Activated naive CD4-positive, alpha-beta T cell treated with anti-CD3 and anti-CD28 coated beads for 36 hours (primary cell): Measurements from ENCODE around the gene DNAJB11. TPM values are rescaled to one million over a fixed set of nuclear protein-coding genes. Genes with fewer than 3 reads are reported as not detected.
"Not testable (repeated sequence)": the region's sequence is repeated elsewhere in the genome, so short reads cannot be mapped to it uniquely, and the experiment has no call there.

Source experiments
- CTCF ChIA-PET: fragments of 350-600 bp; sonication (Branson Sonifier 250); formaldehyde crosslinking; loops from one replicate; lab custom pipeline; 2021; ENCODE audit warnings: antibody characterized with exemption; lab: Charles Lee
- DNase-seq: peaks from one replicate; pipeline ENCODE4 v3.0.0-alpha.2; 2020
- H3K27ac Mint-ChIP-seq: one replicate; pipeline ENCODE4 v1.8.0; 2021; ENCODE audit warnings: mild to moderate bottlenecking, mixed read lengths
- H3K27me3 Mint-ChIP-seq: one replicate; pipeline ENCODE4 v1.8.0; 2021; ENCODE audit warnings: low read depth, mixed read lengths
- H3K36me3 Mint-ChIP-seq: one replicate; pipeline ENCODE4 v1.8.0; 2021; ENCODE audit warnings: low read depth, mixed read lengths
- H3K4me1 Mint-ChIP-seq: one replicate; pipeline ENCODE4 v1.8.0; 2021; ENCODE audit warnings: low read depth, mixed read lengths
- H3K4me3 Mint-ChIP-seq: one replicate; pipeline ENCODE4 v1.8.0; 2021; ENCODE audit warnings: mild to moderate bottlenecking, moderate library complexity, mixed read lengths
- H3K9me3 Mint-ChIP-seq: one replicate; pipeline ENCODE4 v1.8.0; 2021; ENCODE audit warnings: mixed read lengths
- intact Hi-C: fragments of 100-400 bp; cut with micrococcal nuclease; formaldehyde crosslinking; loops from one replicate; pipeline ENCODE4 v1.15.1; 2023
- total RNA-seq, 2 experiments: library from RNA; stranded (reverse); gene quantifications; one replicate each; pipeline ENCODE4 v1.2.3, GENCODE V29; 2021

The DNAJB11 gene
- total RNA-seq, 2 experiments from 2014 or later: 30.0 to 30.5 TPM

DNA sequence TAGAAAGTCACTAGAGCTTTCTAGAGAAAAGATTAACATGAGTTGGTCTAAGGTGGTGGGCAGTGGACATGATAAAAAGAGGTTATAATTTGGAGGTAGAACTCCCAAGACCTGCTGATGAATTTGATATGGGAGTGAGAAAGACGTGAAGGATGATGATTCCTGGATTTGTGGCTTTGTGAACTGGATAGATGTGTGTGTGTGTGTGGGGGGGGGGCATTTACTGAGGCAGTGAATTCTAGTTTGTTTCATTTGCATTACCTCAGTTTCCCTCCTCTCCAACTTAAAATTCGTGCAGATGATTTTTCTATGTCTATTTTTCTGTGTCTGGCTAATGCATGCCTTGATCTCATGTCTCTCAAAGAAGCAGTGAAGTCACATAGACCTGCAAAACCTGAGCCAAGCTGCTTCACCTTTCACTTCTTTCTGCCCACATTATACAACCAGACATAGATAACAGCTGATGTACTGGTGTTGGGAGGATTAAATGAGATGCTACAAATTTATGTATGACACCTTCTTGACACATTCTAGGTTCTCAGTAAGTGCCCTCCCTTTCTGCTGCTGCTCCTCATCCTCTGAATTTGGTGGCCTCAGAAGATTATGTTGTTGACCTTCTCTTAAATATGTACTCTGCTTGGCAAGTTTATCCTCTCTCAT, 52.3 kb downstream of the DNAJB11 start:
- Mint-ChIP-seq H3K36me3 (no peaks in the 10 kb centered on the region), H3K27ac (no peak overlapping the region), H3K4me1 (no peaks in the 10 kb centered on the region), H3K27me3 (peaks cover 4% of the 10 kb centered on the region), H3K9me3 (no peaks in the 10 kb centered on the region), H3K4me3 (no peak overlapping the region)
- no peak for DNase-seq
- CTCF ChIA-PET: interaction anchor here (0.5 to 1.9 kb wide), 3 partner anchors 8 to 143 kb away, joined by 3 to 11 read pairs (median 7); no protein-coding TSS in a partner anchor
- intact Hi-C loops: no loop called here

GRCh38 chr3:186624598-186624997, 54.1 kb downstream of the DNAJB11 start:
- DNase-seq: no peak
- CTCF ChIA-PET: no interaction called here
- Mint-ChIP-seq H3K27ac (no peak overlapping the region), H3K4me1 (no peaks in the 10 kb centered on the region), H3K9me3 (no peaks in the 10 kb centered on the region), H3K4me3 (no peak overlapping the region), H3K27me3 (no peaks in the 10 kb centered on the region), H3K36me3 (no peaks in the 10 kb centered on the region)
- intact Hi-C loops: no loop called here

- H3K27ac Mint-ChIP-seq: no peak overlapping the region
- CTCF ChIA-PET: interaction anchor here (0.6 to 1.9 kb wide), 2 partner anchors 10 to 46 kb away, joined by 3 to 17 read pairs; no protein-coding TSS in a partner anchor
- H3K4me1 Mint-ChIP-seq: no peaks in the 10 kb centered on the region
- intact Hi-C loops: no loop called here
- no peaks in the 10 kb centered on the region for H3K36me3 Mint-ChIP-seq
- H3K4me3 Mint-ChIP-seq: no peak overlapping the region
- no peaks in the 10 kb centered on the region for H3K9me3 Mint-ChIP-seq
- peaks cover 1% of the 10 kb centered on the region for H3K27me3 Mint-ChIP-seq
- DNase-seq: no peak
These were observed 55.1 kb downstream of the DNAJB11 start for GRCh38 chr3:186625600-186626042.

DNA sequence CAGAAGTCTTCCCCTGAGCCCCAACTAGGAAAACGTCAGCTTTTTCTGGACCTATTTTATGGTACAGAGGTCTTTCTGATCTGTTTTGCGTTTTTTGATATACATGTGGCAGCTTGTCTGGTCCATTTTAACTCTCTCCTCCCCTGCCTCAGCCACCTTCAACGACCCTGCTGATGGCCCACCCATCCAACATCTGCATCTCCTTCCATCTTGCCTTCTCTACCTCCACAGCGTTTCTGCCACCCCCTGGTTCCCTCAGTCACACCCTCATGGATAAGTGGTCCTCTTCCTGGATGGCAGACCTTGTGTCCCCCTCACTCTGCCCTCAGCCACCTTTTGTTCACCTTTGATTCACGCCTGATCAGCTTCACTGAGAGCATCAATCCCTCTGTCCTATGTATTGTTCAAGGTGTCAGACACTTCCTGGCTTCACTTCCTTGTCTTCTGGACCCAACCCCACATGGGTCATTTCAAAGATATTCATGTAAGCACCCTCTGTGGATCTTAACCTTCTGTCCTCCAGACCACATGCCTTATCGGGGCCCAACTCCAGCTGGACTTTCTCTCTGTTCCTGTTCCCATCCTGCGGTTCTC, 55.8 kb downstream of the DNAJB11 start:
- CTCF ChIA-PET: interaction anchor here (0.9 to 1.9 kb wide), 2 partner anchors 10 to 214 kb away, joined by 3 to 17 read pairs; no protein-coding TSS in a partner anchor
- no peaks in the 10 kb centered on the region for H3K4me1 Mint-ChIP-seq
- no peak for DNase-seq
- H3K36me3 Mint-ChIP-seq: no peaks in the 10 kb centered on the region
- peaks cover 1% of the 10 kb centered on the region for H3K27me3 Mint-ChIP-seq
- no peak overlapping the region for H3K4me3 Mint-ChIP-seq
- no peak overlapping the region for H3K27ac Mint-ChIP-seq
- intact Hi-C loops: no loop called here
- H3K9me3 Mint-ChIP-seq: no peaks in the 10 kb centered on the region

GRCh38 chr3:186627852-186628414, 57.4 kb downstream of the DNAJB11 start:
- H3K4me1 Mint-ChIP-seq: no peaks in the 10 kb centered on the region
- CTCF ChIA-PET: no interaction called here
- intact Hi-C loops: no loop called here
- DNase-seq: no peak
- no peaks in the 10 kb centered on the region for H3K9me3 Mint-ChIP-seq
- no peak overlapping the region for H3K4me3 Mint-ChIP-seq
- H3K27ac Mint-ChIP-seq: no peak overlapping the region
- peaks cover 1% of the 10 kb centered on the region for H3K27me3 Mint-ChIP-seq
- H3K36me3 Mint-ChIP-seq: no peaks in the 10 kb centered on the region

GRCh38 chr3:186628756-186629155, 58.2 kb downstream of the DNAJB11 start:
- CTCF ChIA-PET: interaction anchor here (1.2 kb wide), 1 partner anchor 14 kb away, joined by 5 read pairs; no protein-coding TSS in a partner anchor

DNA sequence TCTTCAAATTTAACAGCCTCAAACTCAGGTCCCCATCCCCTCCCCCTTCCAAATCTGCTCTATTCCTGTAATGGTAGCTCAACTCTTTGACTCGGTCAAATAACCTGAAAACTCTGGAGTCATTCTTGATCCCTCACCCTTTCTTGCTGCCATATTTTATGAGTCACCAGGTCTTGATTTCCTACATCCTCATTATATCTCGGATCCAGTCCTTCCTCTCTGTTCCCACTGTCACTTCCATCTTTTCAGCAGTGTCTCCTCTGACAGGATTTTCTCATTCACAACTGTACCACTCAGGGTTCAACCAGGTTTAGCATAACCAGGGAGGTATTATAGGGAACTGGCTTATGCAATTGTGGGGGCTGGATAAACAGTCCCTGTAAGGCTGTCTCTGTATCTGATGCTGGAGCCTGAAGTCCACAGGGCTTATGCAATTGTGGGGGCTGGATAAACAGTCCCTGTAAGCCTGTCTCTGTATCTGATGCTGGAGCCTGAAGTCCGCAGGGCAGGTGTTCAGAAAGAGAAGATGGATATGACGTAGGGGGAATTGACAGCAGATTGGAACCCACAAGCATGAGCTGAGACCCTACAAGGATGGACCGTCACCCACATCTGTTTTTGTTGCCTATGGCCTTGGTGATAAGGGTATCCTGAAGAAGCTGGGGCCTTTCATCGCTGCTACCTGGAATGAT, 60.6 kb downstream of the DNAJB11 start:
- H3K27ac Mint-ChIP-seq: no peak overlapping the region
- no peaks in the 10 kb centered on the region for H3K4me1 Mint-ChIP-seq

More at GRCh38 chr3:186628756-186629155, 58.2 kb downstream of the DNAJB11 start:
- DNase-seq: no peak
- Mint-ChIP-seq H3K4me3 (no peak overlapping the region), H3K4me1 (no peaks in the 10 kb centered on the region), H3K27ac (no peak overlapping the region), H3K9me3 (no peaks in the 10 kb centered on the region), H3K36me3 (no peaks in the 10 kb centered on the region), H3K27me3 (peaks cover 1% of the 10 kb centered on the region)
- intact Hi-C loops: no loop called here

DNA sequence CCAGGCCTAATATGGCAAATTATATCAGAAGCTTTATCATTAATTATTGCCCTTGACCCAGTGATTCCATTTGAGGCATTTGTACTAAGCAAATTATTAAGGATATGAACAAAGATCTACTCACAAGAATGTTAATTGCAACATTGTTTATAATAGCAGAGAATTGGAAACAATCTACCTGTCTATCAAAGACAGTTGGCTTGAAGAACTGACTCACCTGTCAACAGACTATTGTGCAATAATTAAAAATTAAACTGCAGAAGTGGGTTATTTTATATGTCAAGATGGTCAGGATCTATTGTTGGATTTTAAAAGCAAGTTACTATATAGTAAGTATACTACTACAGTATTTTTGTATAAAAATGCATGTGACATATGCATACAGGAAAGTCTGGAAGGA, 63.0 kb downstream of the DNAJB11 start:
- CTCF ChIA-PET: interaction anchor here (1.0 kb wide), 1 partner anchor 186 kb away, joined by 3 read pairs; no protein-coding TSS in a partner anchor
- Mint-ChIP-seq H3K27ac (no peak overlapping the region), H3K27me3 (peaks cover 1% of the 10 kb centered on the region), H3K9me3 (no peaks in the 10 kb centered on the region), H3K4me1 (no peaks in the 10 kb centered on the region), H3K4me3 (no peak overlapping the region), H3K36me3 (no peaks in the 10 kb centered on the region)
- no peak for DNase-seq
- intact Hi-C loops: no loop called here

More for the DNA sequence above, 60.6 kb downstream of the DNAJB11 start:
- CTCF ChIA-PET: interaction anchor here (1.0 to 1.7 kb wide), 2 partner anchors 14 to 16 kb away, joined by 4 to 10 read pairs; no protein-coding TSS in a partner anchor
- DNase-seq: no peak
- intact Hi-C loops: no loop called here
- Mint-ChIP-seq H3K27me3 (peaks cover 1% of the 10 kb centered on the region), H3K36me3 (no peaks in the 10 kb centered on the region), H3K9me3 (no peaks in the 10 kb centered on the region), H3K4me3 (no peak overlapping the region)

DNA sequence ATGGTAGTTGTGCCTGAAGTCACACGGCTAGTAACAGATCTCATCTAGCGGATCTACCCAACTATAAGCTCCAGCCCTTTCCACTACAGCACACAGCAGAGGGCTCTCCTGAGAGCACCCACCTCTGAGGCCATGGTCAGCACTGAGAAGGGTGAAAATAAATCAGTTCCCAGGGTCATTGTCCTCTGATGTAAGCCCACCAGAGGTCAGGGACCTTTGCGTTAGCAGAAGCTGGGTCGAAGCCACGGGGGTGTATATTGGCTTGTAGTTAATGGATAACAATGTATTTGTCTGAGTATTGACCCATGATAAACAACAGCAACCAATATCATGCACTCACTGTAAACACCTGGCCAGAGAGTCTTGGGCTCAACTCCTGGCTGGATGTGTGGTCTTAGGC, 63.7 kb downstream of the DNAJB11 start:
- H3K4me3 Mint-ChIP-seq, H3K27ac Mint-ChIP-seq, H3K27me3 Mint-ChIP-seq, H3K4me1 Mint-ChIP-seq, H3K36me3 Mint-ChIP-seq, intact Hi-C loops, H3K9me3 Mint-ChIP-seq, CTCF ChIA-PET, DNase-seq: not testable (repeated sequence)

Other genes with a start within 250 kb of the DNAJB11 start
- under 1 TPM; 0.25 to 0.98 TPM for gene DGKG, start 208.5 kb upstream of the DNAJB11 start, total RNA-seq
- 1 to 10 TPM; 1.5 to 1.8 TPM for gene CRYGS, start 26.3 kb upstream of the DNAJB11 start, total RNA-seq
- 10 to 100 TPM in 1 of 2 experiments, 1 to 10 TPM in 1; 9.0 to 10.7 TPM for gene TBCCD1, start 3.4 kb upstream of the DNAJB11 start, total RNA-seq
- not detected for gene AHSG, start 42.3 kb downstream of the DNAJB11 start, total RNA-seq
- not detected for gene FETUB, start 69.7 kb downstream of the DNAJB11 start, total RNA-seq
- not detected for gene HRG, start 95.3 kb downstream of the DNAJB11 start, total RNA-seq
- gene KNG1, start 146.6 kb downstream of the DNAJB11 start, total RNA-seq: not detected
- gene EIF4A2, start 212.9 kb downstream of the DNAJB11 start, total RNA-seq: 100 to 1,000 TPM; 445 to 469 TPM
- gene RFC4, start 235.8 kb downstream of the DNAJB11 start, total RNA-seq: 100 to 1,000 TPM; 135 to 136 TPM